ENCODE measurements around the gene KCNG1.
"Not testable (repeated sequence)": the region's sequence is repeated elsewhere in the genome, so short reads cannot be mapped to it uniquely, and the experiment has no call there.

KCNG1 gene

GRCh38 chr20:50980851-50981713 lies 41.8 kb downstream of the KCNG1 start:
- peak; percentile 38 for DNase-seq

- DNase-seq, result no peak
These were observed 42.7 kb downstream of the KCNG1 start for GRCh38 chr20:50980071-50980681.

- DNase-seq, result not testable (repeated sequence)
These were observed 44.4 kb downstream of the KCNG1 start for GRCh38 chr20:50978533-50978932.

- no peak for DNase-seq
These were observed 45.6 kb downstream of the KCNG1 start for GRCh38 chr20:50977066-50978021.

GRCh38 chr20:50975701-50976330 lies 47.1 kb downstream of the KCNG1 start:
- no peak for DNase-seq

- no peak for DNase-seq
These were observed 53.0 kb downstream of the KCNG1 start for GRCh38 chr20:50969912-50970311.

- DNase-seq, result no peak
These were observed 53.5 kb downstream of the KCNG1 start for GRCh38 chr20:50969435-50969834.

- DNase-seq, result no peak
These were observed 54.6 kb downstream of the KCNG1 start for GRCh38 chr20:50968289-50968688.

- no peak for DNase-seq
These were observed 55.3 kb downstream of the KCNG1 start for GRCh38 chr20:50967586-50967985.

GRCh38 chr20:50959543-50960126 lies 63.3 kb downstream of the KCNG1 start:
- no peak for DNase-seq

GRCh38 chr20:50958615-50959542 lies 64.0 kb downstream of the KCNG1 start, which contains the start of gene MOCS3:
Gene MOCS3, plus strand, starts transcription at chr20:50958818. Its CDS starts 25 bp downstream, at chr20:50958843.
- peak; percentile 97 for DNase-seq

GRCh38 chr20:50957798-50958614 lies 64.9 kb downstream of the KCNG1 start, which contains the start of gene DPM1:
Gene DPM1, minus strand, starts transcription at chr20:50958532. Its CDS starts 9 bp downstream, at chr20:50958523.
- DNase-seq, result peak; percentile 97

GRCh38 chr20:50957276-50957675 lies 65.6 kb downstream of the KCNG1 start:
- DNase-seq, result no peak

- DNase-seq, result no peak
These were observed 69.1 kb downstream of the KCNG1 start for GRCh38 chr20:50953821-50954220.

Measured in midbrain (tissue), 1 donor.